NOMO-1 treated with DMSO at 0.1 percent for 48 hours (cell line): ENCODE results near the gene ZCCHC7.
"Not testable (repeated sequence)": the region's sequence is repeated elsewhere in the genome, so short reads cannot be mapped to it uniquely, and the experiment has no call there.

ENCODE experiments used
- DNase-seq: peaks from one replicate; lab custom pipeline; 2025; ENCODE audit not compliant: unreplicated experiment; lab: John Stamatoyannopoulos, UW

The ZCCHC7 gene

DNA sequence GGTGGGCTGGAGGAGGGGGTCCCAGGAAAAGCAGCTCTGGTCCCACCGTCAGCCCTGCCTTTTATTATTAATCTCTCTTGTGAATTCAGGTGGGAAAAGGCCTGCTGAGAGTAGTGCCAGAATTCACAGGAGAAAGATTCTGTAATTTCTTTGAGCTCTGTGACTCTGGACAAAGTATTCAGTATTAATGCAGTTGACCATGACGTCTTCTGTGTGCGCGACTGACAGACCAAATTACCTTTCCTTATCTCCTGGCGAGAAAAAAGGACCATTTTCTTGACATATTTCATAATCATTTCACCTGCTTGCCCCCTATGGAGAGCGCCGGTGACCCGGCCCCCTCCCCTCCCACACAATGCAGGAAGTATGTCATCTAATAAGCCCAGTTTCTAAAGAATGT lies 275.3 kb downstream of the ZCCHC7 start:
- no peak for DNase-seq

DNA sequence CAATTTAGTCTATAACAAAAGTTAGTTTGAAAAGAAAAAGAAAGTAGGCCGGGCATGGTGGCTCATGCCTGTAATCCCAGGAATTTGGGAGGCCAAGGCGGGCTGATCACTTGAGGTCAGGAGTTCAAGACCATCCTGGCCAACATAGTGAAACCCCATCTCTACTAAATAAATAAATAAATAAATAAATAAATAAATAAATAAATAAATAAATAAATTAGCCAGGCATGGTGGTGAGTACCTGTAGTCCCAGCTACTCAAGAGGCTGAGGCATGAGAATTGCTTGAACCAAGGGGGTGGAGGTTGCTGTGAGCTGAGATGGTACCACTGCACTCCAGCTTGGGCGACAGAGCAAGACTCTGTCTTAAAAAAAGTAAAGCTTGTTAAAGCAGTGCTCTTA lies 277.6 kb downstream of the ZCCHC7 start:
- DNase-seq, result not testable (repeated sequence)

DNA sequence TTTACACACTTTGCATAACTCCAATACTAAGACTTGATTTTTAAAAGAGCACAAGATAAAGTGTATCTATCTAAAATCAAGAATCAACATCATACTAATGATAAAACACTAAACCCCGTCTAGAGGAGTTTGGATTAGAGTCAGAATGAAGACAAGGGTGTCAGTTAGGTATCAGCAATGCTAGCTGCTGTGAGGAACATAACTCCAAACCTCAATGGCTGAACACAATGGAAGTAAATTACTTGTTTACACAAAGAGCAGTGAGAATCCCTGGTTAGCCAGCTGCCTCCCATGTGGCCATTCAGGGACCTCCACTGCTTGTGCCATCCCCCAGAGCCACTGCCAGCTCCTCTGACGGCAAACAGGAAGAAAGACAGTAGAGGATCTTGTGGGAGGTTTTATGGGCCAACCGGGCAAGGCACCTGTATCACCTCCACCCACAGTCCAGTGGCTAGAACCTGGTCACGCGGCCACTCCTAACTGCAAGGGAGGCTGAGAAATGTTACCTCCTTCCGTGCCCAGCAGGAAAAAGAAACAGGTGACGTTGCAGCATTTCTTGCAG lies 278.2 kb downstream of the ZCCHC7 start:
- DNase-seq, result no peak

DNA sequence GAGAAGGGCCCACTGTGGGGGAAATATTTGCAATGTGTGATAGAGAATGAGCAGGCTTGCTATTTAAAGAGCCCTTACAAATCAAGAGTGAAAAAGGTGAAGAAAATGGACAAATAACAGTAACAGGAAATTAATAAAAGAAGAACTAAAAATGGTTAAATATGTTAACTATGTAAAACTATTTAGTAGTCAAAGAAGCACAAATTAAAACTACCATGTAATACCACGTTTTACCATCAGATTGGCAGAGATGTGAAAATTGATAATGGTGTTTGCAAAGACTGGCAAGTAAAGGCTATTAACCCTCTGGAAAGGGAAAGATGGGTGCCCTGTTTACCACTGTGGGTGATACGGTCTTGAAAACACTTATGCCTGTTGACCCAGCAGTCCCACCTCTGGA lies 279.0 kb downstream of the ZCCHC7 start:
- no peak for DNase-seq

DNA sequence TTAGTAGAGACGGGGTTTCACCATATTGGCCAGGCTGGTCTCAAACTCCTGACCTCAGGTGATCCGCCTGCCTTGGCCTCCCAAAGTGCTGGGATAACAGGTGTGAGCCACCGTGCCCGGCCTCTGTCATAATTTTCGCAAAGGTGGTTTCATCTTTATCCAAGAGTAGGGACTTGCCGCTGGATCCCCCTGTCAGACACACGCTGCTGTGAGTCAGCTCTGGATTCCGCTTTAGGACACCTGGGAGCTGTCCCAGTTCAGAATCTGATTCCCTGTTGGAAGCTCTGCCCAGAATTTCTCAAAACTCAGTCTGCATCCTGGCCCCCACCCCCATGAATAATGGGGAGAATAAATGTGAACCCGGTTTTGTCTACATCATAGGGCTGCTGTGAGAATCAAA lies 284.2 kb downstream of the ZCCHC7 start:
- no peak for DNase-seq

DNA sequence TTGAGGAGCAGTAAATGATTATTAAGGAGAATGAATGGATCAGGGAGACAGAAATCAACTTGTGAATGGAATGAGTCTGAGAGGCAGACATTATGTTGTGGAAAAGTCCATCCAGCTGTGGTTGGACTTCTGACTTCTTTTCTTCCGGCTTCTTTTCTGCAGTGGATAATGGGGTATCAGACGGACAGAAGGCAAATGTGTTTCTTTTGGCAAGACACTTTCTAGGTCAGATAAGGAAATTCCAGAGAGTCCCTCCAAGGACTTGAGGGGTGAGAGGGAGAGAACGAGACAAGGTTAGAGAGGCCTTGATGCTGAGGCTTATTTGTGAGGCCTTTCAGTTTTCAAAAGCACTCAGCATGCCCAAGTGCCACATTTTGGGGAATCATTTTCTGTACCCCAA lies 285.0 kb downstream of the ZCCHC7 start:
- DNase-seq, result no peak

DNA sequence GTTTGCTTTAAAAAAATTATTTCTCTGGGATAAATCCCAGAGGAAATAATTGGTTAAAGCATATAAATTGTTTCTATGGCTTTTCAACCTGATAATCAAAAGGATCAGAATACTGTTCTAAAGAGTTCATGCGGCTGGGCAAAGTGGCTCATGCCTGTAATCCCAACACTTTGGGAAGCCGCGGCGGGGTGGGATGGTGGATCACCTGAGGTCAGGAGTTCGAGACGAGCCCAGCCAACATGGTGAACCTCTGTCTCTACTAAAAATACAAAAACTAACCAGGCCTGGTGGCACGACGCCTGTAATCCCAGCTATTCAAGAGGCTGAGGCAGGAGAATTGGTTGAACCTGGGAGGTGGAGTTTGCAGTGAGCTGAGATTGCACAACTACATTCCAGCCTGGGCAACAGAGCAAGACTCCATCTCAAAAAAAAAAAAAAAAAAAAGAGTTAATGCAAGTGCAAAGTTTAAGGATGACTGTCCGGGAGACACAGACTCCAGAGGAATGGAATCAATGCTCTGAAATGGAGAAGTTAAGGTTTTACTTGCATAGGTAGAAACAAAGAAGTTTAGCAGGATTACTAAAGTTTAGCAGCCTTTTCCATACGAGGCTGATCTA lies 285.5 kb downstream of the ZCCHC7 start:
- no peak for DNase-seq

DNA sequence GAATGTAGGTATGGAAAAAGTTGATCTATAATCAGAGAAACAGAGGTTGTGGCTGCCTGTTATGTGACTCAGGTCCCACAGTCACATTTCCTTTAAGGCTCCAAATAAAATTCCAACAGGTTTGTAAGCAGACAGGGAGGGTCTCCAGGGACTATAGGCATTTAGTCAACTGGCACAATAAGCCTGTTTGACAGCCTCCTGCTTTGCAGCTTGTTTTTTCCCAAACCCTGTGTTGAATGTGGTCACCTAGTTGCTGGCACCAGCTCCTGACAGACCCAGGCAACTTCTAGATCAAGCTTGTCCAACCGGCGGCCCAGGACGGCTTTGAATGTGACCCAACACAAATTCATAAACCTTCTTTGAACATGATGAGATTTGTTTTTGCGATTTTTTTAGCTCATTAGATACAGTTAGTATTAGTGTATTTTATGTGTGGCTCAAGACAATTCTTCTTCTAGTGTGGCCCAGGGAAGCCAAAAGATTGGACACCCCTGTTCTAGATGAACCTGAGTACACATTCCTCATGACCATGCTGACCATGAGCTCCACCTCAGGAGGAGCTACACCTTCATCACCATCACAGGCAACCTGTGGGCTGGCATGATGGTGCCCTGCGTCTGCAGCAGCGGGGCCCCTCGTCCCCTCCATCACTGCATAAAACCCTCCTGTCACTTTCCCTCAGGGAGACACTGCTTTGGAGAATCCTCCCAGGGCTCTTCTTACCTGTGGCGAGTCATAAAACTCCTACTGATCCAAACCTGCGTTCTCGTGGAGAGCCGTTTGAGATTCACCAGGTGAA lies 286.4 kb downstream of the ZCCHC7 start:
- DNase-seq, result no peak

DNA sequence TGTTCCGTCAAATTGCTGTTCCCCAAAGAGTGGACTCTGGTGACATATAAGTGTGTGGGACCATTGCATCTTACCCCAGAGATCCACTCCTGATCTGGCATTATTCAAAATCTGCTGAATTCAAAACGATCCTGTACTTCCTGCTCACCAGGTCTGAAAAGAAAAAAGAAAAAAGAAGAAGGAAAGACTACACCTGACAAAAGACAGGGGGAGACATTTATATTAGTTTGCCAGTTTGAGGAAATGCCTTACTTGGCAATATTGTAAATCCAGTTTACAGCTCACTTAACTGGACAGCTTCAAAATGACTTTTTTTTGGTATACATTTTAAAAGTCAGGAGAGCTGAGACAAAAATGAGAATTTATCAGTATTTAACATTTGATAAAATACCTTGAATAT lies 287.1 kb downstream of the ZCCHC7 start:
- no peak for DNase-seq
